HG03103 (cell line): ENCODE measurements around the gene YPEL3.
A peak's percentile ranks its signal among the peaks of the same experiment; 100 is the strongest.

Experiments used
- ATAC-seq: cut with Tn5 transposase; IDR thresholded peaks from one replicate; pipeline ENCODE4 v1.9.1; 2021; ENCODE audit warnings: low read depth; ENCODE audit not compliant: unreplicated experiment

Gene YPEL3

GRCh38 chr16:30075503-30076275 lies 20.3 kb downstream of the YPEL3 start, which contains the start of gene PPP4C:
Gene PPP4C, plus strand, starts transcription at chr16:30075994. Its CDS starts 384 bp downstream, at chr16:30076378.
- ATAC-seq: peak; percentile 63

GRCh38 chr16:30070490-30070889 lies 25.5 kb downstream of the YPEL3 start:
- no peak for ATAC-seq

GRCh38 chr16:30069611-30070462 lies 26.2 kb downstream of the YPEL3 start:
- no peak for ATAC-seq

- ATAC-seq: no peak
Measured at GRCh38 chr16:30068750-30069610, 27.0 kb downstream of the YPEL3 start.

GRCh38 chr16:30068333-30068732 lies 27.7 kb downstream of the YPEL3 start:
- ATAC-seq: no peak

GRCh38 chr16:30067584-30067916 lies 28.5 kb downstream of the YPEL3 start:
- ATAC-seq: no peak

- no peak for ATAC-seq
Measured at GRCh38 chr16:30066761-30067583, 29.0 kb downstream of the YPEL3 start.

GRCh38 chr16:30065943-30066760 lies 29.9 kb downstream of the YPEL3 start:
- ATAC-seq: no peak

GRCh38 chr16:30065102-30065942 lies 30.7 kb downstream of the YPEL3 start, which contains the start of gene ALDOA:
Gene ALDOA, plus strand, starts transcription at chr16:30065760. Its CDS starts 1,138 bp downstream, at chr16:30066898.
- ATAC-seq: peak; percentile 62

- ATAC-seq: no peak
Measured at GRCh38 chr16:30064729-30065101, 31.3 kb downstream of the YPEL3 start.

- no peak for ATAC-seq
Measured at GRCh38 chr16:30063893-30064728, 31.9 kb downstream of the YPEL3 start.

- ATAC-seq: no peak
Measured at GRCh38 chr16:30063278-30063892, 32.6 kb downstream of the YPEL3 start.

- no peak for ATAC-seq
Measured at GRCh38 chr16:30060836-30061554, 35.0 kb downstream of the YPEL3 start.

GRCh38 chr16:30060346-30060745 lies 35.7 kb downstream of the YPEL3 start:
- ATAC-seq: no peak

- no peak for ATAC-seq
Measured at GRCh38 chr16:30054959-30055553, 41.0 kb downstream of the YPEL3 start.

- ATAC-seq: no peak
Measured at GRCh38 chr16:30054451-30054850, 41.6 kb downstream of the YPEL3 start.
